ENCODE measurements around the gene MAB21L1.

The MAB21L1 gene

GRCh38 chr13:35469806-35470525, 6.5 kb downstream of the MAB21L1 start:
- no peaks in the 10 kb centered on the region for H3K4me1 ChIP-seq (ENCODE audit: low read depth, poor library complexity, severe bottlenecking)
- no peaks in the 10 kb centered on the region for H3K79me2 ChIP-seq (ENCODE audit: insufficient read depth, low read depth)
- TF ChIP-seq CTCF (conservative IDR thresholded peaks at IDR 0.05; ENCODE audit: low read depth, low read length) = no peak
- no peak overlapping the region for H3K4me3 ChIP-seq (IDR thresholded peaks at IDR 0.05; ENCODE audit: insufficient read depth, low read depth, low read length)
- H3K36me3 ChIP-seq (ENCODE audit: insufficient read depth) = no peaks in the 10 kb centered on the region
- H3K27me3 ChIP-seq (ENCODE audit: insufficient read depth, low read depth) = no peaks in the 10 kb centered on the region
- H3K9ac ChIP-seq = no peak overlapping the region
- no peak overlapping the region for H2AFZ ChIP-seq (ENCODE audit: low read depth)
- H4K20me1 ChIP-seq (ENCODE audit: insufficient read depth) = no peaks in the 10 kb centered on the region
- no peak overlapping the region for H3K4me2 ChIP-seq
- H3K27ac ChIP-seq = no peak overlapping the region

DNA sequence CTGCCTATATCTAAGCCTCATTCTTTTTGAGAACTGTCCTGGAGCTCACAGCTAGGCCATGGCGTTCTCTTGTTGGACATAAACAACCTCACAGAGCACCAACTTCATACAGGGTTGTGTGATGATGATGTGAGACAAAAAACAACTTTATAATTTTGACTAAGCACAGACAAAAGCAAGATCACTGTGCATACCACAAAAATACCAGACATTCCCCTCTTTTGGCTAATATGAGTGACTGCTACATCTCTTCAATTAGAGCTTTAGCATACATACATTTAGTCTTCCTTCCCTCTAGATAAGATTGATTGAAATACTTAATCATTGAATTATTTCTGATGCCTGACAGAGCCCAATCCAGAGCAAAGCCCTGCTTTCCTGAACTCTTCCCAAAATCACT, 8.3 kb downstream of the MAB21L1 start:
- no peak overlapping the region for H3K4me2 ChIP-seq
- H4K20me1 ChIP-seq (ENCODE audit: insufficient read depth) = no peaks in the 10 kb centered on the region
- H3K79me2 ChIP-seq (ENCODE audit: insufficient read depth, low read depth) = no peaks in the 10 kb centered on the region
- no peaks in the 10 kb centered on the region for H3K4me1 ChIP-seq (ENCODE audit: low read depth, poor library complexity, severe bottlenecking)
- no peak overlapping the region for H3K4me3 ChIP-seq (IDR thresholded peaks at IDR 0.05; ENCODE audit: insufficient read depth, low read depth, low read length)
- H3K36me3 ChIP-seq (ENCODE audit: insufficient read depth) = no peaks in the 10 kb centered on the region
- no peak overlapping the region for H3K27ac ChIP-seq
- H3K9ac ChIP-seq = no peak overlapping the region
- no peak overlapping the region for H2AFZ ChIP-seq (ENCODE audit: low read depth)
- no peaks in the 10 kb centered on the region for H3K27me3 ChIP-seq (ENCODE audit: insufficient read depth, low read depth)
- no peak for TF ChIP-seq CTCF (conservative IDR thresholded peaks at IDR 0.05; ENCODE audit: low read depth, low read length)

DNA sequence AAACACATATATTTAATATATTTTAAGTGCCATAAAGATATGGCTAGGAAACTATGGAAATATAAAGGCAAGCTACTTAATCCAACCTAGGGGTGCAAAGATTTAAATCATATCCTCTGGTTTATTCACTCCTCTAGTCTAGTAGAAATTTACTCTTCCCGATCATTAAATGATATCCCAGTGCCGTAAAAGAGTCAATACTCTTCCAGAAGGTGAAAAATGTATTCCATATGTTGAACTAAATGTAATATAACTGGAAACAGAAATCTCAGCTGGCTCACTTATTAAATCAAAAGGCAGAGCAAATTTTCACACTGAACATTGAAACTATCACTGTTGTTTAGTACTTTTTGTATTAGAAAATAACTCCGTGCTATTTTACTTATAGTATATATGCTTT, 11.1 kb downstream of the MAB21L1 start:
- Histone ChIP-seq H4K20me1 (ENCODE audit: insufficient read depth) (no peaks in the 10 kb centered on the region), H3K9ac (no peak overlapping the region), H3K27me3 (ENCODE audit: insufficient read depth, low read depth) (no peaks in the 10 kb centered on the region), H3K4me2 (no peak overlapping the region), H3K36me3 (ENCODE audit: insufficient read depth) (no peaks in the 10 kb centered on the region), H3K27ac (no peak overlapping the region), H3K4me3 (IDR thresholded peaks at IDR 0.05; ENCODE audit: insufficient read depth, low read depth, low read length) (no peak overlapping the region), H2AFZ (ENCODE audit: low read depth) (no peak overlapping the region), H3K4me1 (ENCODE audit: low read depth, poor library complexity, severe bottlenecking) (no peaks in the 10 kb centered on the region), H3K79me2 (ENCODE audit: insufficient read depth, low read depth) (no peaks in the 10 kb centered on the region)
- no peak for TF ChIP-seq CTCF (conservative IDR thresholded peaks at IDR 0.05; ENCODE audit: low read depth, low read length)

DNA sequence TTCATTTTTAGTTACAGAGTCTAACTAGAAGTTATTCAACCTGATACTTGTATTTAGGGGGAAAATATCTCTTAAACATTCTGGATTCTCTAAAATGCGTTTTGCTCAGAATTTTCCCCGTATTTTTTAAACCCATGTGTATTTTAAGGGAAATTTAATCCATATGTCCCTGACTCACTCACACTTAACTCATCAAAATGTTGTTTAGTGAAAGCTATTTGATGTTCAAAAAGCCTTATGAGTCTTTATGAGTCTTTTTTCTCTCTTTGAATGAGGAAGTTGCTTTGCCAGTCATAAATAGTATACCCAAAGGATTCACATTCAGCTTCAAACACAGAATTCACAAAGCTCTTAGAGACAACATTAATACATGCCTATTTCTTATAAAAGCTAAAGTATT, 16.4 kb downstream of the MAB21L1 start:
- H4K20me1 ChIP-seq (ENCODE audit: insufficient read depth) = no peaks in the 10 kb centered on the region
- H3K79me2 ChIP-seq (ENCODE audit: insufficient read depth, low read depth) = no peaks in the 10 kb centered on the region
- no peaks in the 10 kb centered on the region for H3K36me3 ChIP-seq (ENCODE audit: insufficient read depth)
- no peak overlapping the region for H3K27ac ChIP-seq
- no peak for TF ChIP-seq CTCF (conservative IDR thresholded peaks at IDR 0.05; ENCODE audit: low read depth, low read length)
- no peak overlapping the region for H3K4me3 ChIP-seq (IDR thresholded peaks at IDR 0.05; ENCODE audit: insufficient read depth, low read depth, low read length)
- no peaks in the 10 kb centered on the region for H3K4me1 ChIP-seq (ENCODE audit: low read depth, poor library complexity, severe bottlenecking)
- no peak overlapping the region for H3K4me2 ChIP-seq
- no peak overlapping the region for H3K9ac ChIP-seq
- H3K27me3 ChIP-seq (ENCODE audit: insufficient read depth, low read depth) = no peaks in the 10 kb centered on the region
- no peak overlapping the region for H2AFZ ChIP-seq (ENCODE audit: low read depth)

Measured in KMS-11 (cell line).